GM13976 (cell line): Measurements from ENCODE around the gene KANTR.

ENCODE experiments used
- DNase-seq: peaks from one replicate; pipeline ENCODE4 v3.0.0; 2012; ENCODE audit warnings: low spot score
- CTCF ChIP-seq: IDR thresholded peaks from 2 replicates; pipeline ENCODE4 v1.5.1; 2012; ENCODE audit warnings: borderline replicate concordance, mild to moderate bottlenecking; ENCODE audit not compliant: insufficient read depth; ENCODE audit errors: extremely low read depth, missing control alignments, control extremely low read depth
- in situ Hi-C: fragments of 300-500 bp; cut with MboI; formaldehyde crosslinking; loops from one replicate; pipeline ENCODE4 v1.12.0; 2022; ENCODE audit warnings: low sequenced_read_pairs, mixed read lengths, inconsistent platforms; ENCODE audit not compliant: unreplicated experiment

The KANTR gene

GRCh38 chrX:53126377-53126776, 32.4 kb downstream of the KANTR start:
- no peak for TF ChIP-seq CTCF
- in situ Hi-C loops: no loop called here
- DNase-seq: no peak

GRCh38 chrX:53128097-53128749, 34.3 kb downstream of the KANTR start:
- in situ Hi-C loops: no loop called here
- DNase-seq: no peak
- TF ChIP-seq CTCF: no peak

GRCh38 chrX:53133400-53133799, 39.5 kb downstream of the KANTR start:
- in situ Hi-C loops: no loop called here
- DNase-seq: no peak
- no peak for TF ChIP-seq CTCF

GRCh38 chrX:53135581-53135980, 41.6 kb downstream of the KANTR start:
- in situ Hi-C loops: no loop called here
- TF ChIP-seq CTCF: no peak
- DNase-seq: no peak

- no peak for DNase-seq
- no peak for TF ChIP-seq CTCF
- in situ Hi-C loops: no loop called here
These were observed 59.6 kb downstream of the KANTR start for GRCh38 chrX:53153581-53153980.

- in situ Hi-C loops: no loop called here
- no peak for DNase-seq
- TF ChIP-seq CTCF: no peak
These were observed 61.7 kb downstream of the KANTR start for GRCh38 chrX:53155512-53156206.

- TF ChIP-seq CTCF: no peak
- in situ Hi-C loops: no loop called here
These were observed 62.3 kb downstream of the KANTR start for GRCh38 chrX:53156207-53156596.

More at GRCh38 chrX:53156207-53156596, 62.3 kb downstream of the KANTR start:
- DNase-seq: no peak
